AG09309 (cell line): ENCODE measurements around the gene TNFRSF18.
"Not testable (repeated sequence)": the region's sequence is repeated elsewhere in the genome, so short reads cannot be mapped to it uniquely, and the experiment has no call there.

Experiments used
- DNase-seq: peaks from one replicate; pipeline ENCODE4 v3.0.0-alpha.2; 2010; ENCODE audit warnings: low read depth
- H3K4me3 ChIP-seq: 2 replicates; pipeline ENCODE4 v1.5.1; 2011; ENCODE audit warnings: mild to moderate bottlenecking, low read depth, low read length, moderate library complexity; ENCODE audit not compliant: control insufficient read depth
- TF ChIP-seq, protein P1 (sequence below): IDR thresholded peaks from 2 replicates; pipeline ENCODE4 v1.5.1; 2011; ENCODE audit warnings: mild to moderate bottlenecking, low read depth, low read length, inconsistent platforms; ENCODE audit not compliant: insufficient read depth, control insufficient read depth; ENCODE audit errors: missing control alignments

Gene TNFRSF18

GRCh38 chr1:1250786-1251284 lies 44.4 kb upstream of the TNFRSF18 start:
- no peak overlapping the region for H3K4me3 ChIP-seq
- DNase-seq: no peak
- TF ChIP-seq, protein P1, sequence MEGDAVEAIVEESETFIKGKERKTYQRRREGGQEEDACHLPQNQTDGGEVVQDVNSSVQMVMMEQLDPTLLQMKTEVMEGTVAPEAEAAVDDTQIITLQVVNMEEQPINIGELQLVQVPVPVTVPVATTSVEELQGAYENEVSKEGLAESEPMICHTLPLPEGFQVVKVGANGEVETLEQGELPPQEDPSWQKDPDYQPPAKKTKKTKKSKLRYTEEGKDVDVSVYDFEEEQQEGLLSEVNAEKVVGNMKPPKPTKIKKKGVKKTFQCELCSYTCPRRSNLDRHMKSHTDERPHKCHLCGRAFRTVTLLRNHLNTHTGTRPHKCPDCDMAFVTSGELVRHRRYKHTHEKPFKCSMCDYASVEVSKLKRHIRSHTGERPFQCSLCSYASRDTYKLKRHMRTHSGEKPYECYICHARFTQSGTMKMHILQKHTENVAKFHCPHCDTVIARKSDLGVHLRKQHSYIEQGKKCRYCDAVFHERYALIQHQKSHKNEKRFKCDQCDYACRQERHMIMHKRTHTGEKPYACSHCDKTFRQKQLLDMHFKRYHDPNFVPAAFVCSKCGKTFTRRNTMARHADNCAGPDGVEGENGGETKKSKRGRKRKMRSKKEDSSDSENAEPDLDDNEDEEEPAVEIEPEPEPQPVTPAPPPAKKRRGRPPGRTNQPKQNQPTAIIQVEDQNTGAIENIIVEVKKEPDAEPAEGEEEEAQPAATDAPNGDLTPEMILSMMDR: no peak

- DNase-seq, H3K4me3 ChIP-seq: not testable (repeated sequence)
Observed at GRCh38 chr1:1248009-1248913, 41.9 kb upstream of the TNFRSF18 start.

DNA sequence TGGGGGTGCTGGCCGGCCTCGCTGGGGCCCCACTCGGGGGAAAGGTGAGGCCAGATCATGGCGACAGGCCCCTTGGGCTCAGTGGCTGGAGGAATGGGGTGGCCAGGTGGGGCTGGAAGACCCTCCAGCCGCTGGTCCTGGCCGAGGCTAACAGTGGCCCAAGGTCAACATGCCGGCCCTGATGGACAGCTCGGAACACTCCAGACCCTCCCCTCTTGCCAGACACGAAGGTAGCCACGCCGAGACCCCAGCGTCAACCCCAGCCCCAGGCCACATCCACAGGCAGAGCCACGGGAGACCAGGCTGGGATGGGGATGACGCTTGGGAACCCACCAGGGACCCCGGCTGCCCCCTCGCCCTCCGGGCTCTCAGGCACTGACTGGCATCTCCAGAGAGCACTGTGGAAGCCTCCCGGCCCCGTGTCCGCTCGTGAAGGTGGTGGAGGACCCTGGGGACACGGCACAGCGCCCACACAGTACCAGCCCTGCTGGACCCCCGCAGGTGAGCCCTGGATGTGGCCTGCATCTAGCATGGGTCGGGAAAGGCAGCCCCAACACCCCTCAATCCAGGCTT lies 41.0 kb upstream of the TNFRSF18 start:
- no peak overlapping the region for H3K4me3 ChIP-seq
- TF ChIP-seq, protein P1: no peak
- no peak for DNase-seq

GRCh38 chr1:1246577-1247340 lies 40.4 kb upstream of the TNFRSF18 start, which contains the start of gene C1QTNF12:
C1QTNF12 (minus strand) TSS chr1:1246722; CDS start chr1:1246690, 32 bp downstream.
- TF ChIP-seq, protein P1: no peak
- H3K4me3 ChIP-seq: no peak within 1 kb of the TSS
- DNase-seq: no peak

DNA sequence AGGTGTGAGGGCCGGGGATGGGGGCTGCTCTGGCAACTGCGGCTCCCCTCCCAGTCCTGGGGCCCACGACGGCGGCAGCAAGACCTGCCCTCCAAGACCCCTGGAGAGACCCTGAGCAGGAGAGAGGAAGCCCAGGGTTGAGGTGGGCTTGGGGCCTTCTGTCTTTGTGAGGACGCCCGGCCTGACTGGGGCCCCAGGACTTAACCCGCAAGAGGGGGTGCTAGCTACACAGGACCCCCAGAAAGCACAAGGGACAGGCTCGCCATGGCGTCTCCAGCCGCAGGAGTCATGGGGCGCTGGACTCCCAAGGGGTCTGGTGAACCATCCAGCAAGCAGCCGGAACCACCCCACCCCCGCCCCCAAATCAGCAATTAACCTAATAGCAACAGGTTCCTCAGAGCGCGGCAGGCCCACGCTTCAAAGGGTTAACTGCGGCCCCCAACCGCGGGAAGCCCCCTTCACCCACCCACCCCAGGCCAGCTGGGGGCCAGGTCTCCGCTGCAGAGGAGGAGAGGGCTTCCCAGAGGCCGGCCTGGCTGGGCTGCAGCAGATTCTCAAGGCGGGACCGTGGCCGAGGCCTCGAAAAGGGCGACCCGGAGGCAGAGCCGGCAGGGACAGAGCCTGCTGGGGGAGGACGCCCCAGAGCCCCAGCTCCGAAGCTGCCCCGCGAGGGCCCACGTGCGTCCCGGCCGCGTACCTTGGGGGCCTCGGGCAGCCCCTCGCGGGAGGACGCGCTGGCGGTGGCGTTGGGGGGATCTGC lies 39.6 kb upstream of the TNFRSF18 start:
- no peak overlapping the region for H3K4me3 ChIP-seq

GRCh38 chr1:1245178-1245816 lies 38.9 kb upstream of the TNFRSF18 start:
- DNase-seq: no peak
- TF ChIP-seq, protein P1: no peak
- no peak overlapping the region for H3K4me3 ChIP-seq

More for the DNA sequence above, 39.6 kb upstream of the TNFRSF18 start:
- TF ChIP-seq, protein P1: no peak
- DNase-seq: no peak
